Esophagus muscularis mucosa (tissue), 3 donors: Measurements from ENCODE around the gene STOML2.

Experiments used
- CTCF ChIP-seq, 3 experiments: fragments of 200-600 bp in 2 of 3; fragments of 450-650 bp in 1 of 3; sonication (generic) in 2 of 3; IDR thresholded peaks; one replicate each; pipeline ENCODE4 v1.5.1; 2017 to 2019; ENCODE audit warnings: antibody characterized with exemption in 3 of 3, mild to moderate bottlenecking in 2 of 3, moderate library complexity in 1 of 3
- POLR2A ChIP-seq: fragments of 450-650 bp; IDR thresholded peaks from one replicate; pipeline ENCODE4 v1.6.1; 2017; ENCODE audit warnings: antibody characterized with exemption, moderate library complexity, mild to moderate bottlenecking, low read depth

- no peak for TF ChIP-seq POLR2A
- no peak for TF ChIP-seq CTCF (IDR thresholded peaks at IDR 0.05)
Observed at GRCh38 chr9:35056571-35057270, 46.2 kb downstream of the STOML2 start.
